GM12892 (cell line): ENCODE results near the gene BTG3.

ENCODE experiments used
- DNase-seq: peaks from one replicate; pipeline ENCODE4 v3.0.0; 2011; ENCODE audit not compliant: insufficient read length
- FAIRE-seq: peaks from 2 replicates; lab custom pipeline; 2011; peaks lifted over from hg19 to GRCh38; lab: Jason Lieb, UNC
- POLR2A ChIP-seq: IDR thresholded peaks from 2 replicates; pipeline ENCODE4 v1.6.1; 2011; ENCODE audit warnings: low read depth, low read length, control low read depth
- POLR2AphosphoS5 ChIP-seq: IDR thresholded peaks from 2 replicates; pipeline ENCODE4 v1.6.1; 2011; ENCODE audit warnings: low read depth, low read length, control low read depth
- TAF1 ChIP-seq: IDR thresholded peaks from 2 replicates; pipeline ENCODE4 v1.6.1; 2011; ENCODE audit warnings: low read depth, mild to moderate bottlenecking, control low read depth, low read length, borderline replicate concordance

Gene BTG3

GRCh38 chr21:17550671-17551308 lies 61.9 kb downstream of the BTG3 start:
- TF ChIP-seq TAF1 = no peak
- FAIRE-seq = no peak
- DNase-seq = no peak

GRCh38 chr21:17548262-17548661 lies 64.4 kb downstream of the BTG3 start:
- TF ChIP-seq TAF1 (no peak), POLR2AphosphoS5 (no peak), POLR2A (no peak)

GRCh38 chr21:17545007-17545406 lies 67.7 kb downstream of the BTG3 start:
- no peak for DNase-seq
- no peak for FAIRE-seq
- no peak for TF ChIP-seq POLR2A

More at GRCh38 chr21:17548262-17548661, 64.4 kb downstream of the BTG3 start:
- DNase-seq = no peak
- no peak for FAIRE-seq
